Esophagus muscularis mucosa (tissue), 4 donors: ENCODE measurements around the gene ABCC8. TPM values are rescaled to one million over a fixed set of nuclear protein-coding genes. Genes with fewer than 3 reads are reported as not detected.

ENCODE experiments used
- DNase-seq: peaks from one replicate; pipeline ENCODE4 v3.0.0-alpha.2; 2017; ENCODE audit errors: extremely low spot score
- H3K27ac ChIP-seq, 4 donors: fragments of 200-600 bp; sonication (generic); replicated peaks in 1 of 4; 1 replicate in 3 of 4; 2 replicates in 1 of 4; pipeline ENCODE4 v1.5.1; 2016 to 2019; ENCODE audit warnings: mild to moderate bottlenecking in 1 of 4
- H3K27me3 ChIP-seq, 4 donors: fragments of 200-600 bp; sonication (generic); one replicate each; pipeline versions ENCODE4 v1.5.1 to v1.6.0; 2016 to 2019
- H3K36me3 ChIP-seq, 4 donors: fragments of 200-600 bp; sonication (generic); one replicate each; pipeline ENCODE4 v1.5.1; 2016 to 2019
- H3K4me1 ChIP-seq, 4 donors: fragments of 200-600 bp; sonication (generic); one replicate each; pipeline ENCODE4 v1.5.1; 2016 to 2019
- H3K4me3 ChIP-seq, 4 donors: fragments of 200-600 bp; sonication (generic); 1 replicate in 2 of 4; 2 replicates in 2 of 4; pipeline ENCODE4 v1.5.1; 2016 to 2019; ENCODE audit warnings: mild to moderate bottlenecking in 4 of 4, moderate library complexity in 1 of 4
- H3K9me3 ChIP-seq, 4 donors: fragments of 200-600 bp; sonication (generic); 1 replicate in 3 of 4; 2 replicates in 1 of 4; pipeline ENCODE4 v1.5.1; 2016 to 2019
- CTCF ChIP-seq, 3 experiments: fragments of 200-600 bp in 2 of 3; fragments of 450-650 bp in 1 of 3; sonication (generic) in 2 of 3; IDR thresholded peaks; one replicate each; pipeline ENCODE4 v1.5.1; 2017 to 2019; ENCODE audit warnings: antibody characterized with exemption in 3 of 3, mild to moderate bottlenecking in 2 of 3, moderate library complexity in 1 of 3
- EP300 ChIP-seq: sonication (generic); formaldehyde crosslinking; IDR thresholded peaks from one replicate; pipeline ENCODE4 v1.6.1; 2017; ENCODE audit warnings: antibody characterized with exemption
- POLR2A ChIP-seq: fragments of 450-650 bp; IDR thresholded peaks from one replicate; pipeline ENCODE4 v1.6.1; 2017; ENCODE audit warnings: antibody characterized with exemption, moderate library complexity, mild to moderate bottlenecking, low read depth
- POLR2AphosphoS5 ChIP-seq, 2 donors: sonication (generic); formaldehyde crosslinking; IDR thresholded peaks; one replicate each; pipeline ENCODE4 v1.6.1; 2017; ENCODE audit warnings: antibody characterized with exemption in 2 of 2
- WGBS: methylation state at CpG from one replicate; pipeline ENCODE4 v1.1.5; 2018; 5-methylcytosine and 5-hydroxymethylcytosine counted together
- intact Hi-C: fragments of 100-400 bp; cut with DNase I; formaldehyde crosslinking; loops from one replicate; pipeline ENCODE4 v1.15.1; 2023
- total RNA-seq, 4 donors: library from RNA; depleted of rRNA; stranded (reverse); fragments of >200 nt; gene quantifications; one replicate each; pipeline versions ENCODE4 v1.1.0 to v1.2.1, GENCODE V29; 2016

ABCC8 gene
- total RNA-seq, 4 donors from 2014 or later: 0.63 to 2.5 (median 1.7) TPM

GRCh38 chr11:17516551-17517150, 40.0 kb upstream of the ABCC8 start:
- Histone ChIP-seq H3K9me3 (no peaks in the 10 kb centered on the region), H3K4me3 (no peak overlapping the region), H3K27ac (no peak overlapping the region), H3K27me3 (peaks cover 0 to 4% (median 0%) of the 10 kb centered on the region in 4 donors), H3K36me3 (no peaks in the 10 kb centered on the region), H3K4me1 (no peaks in the 10 kb centered on the region)
- intact Hi-C loops: no loop called here
- 97% methylated on average over 7 of the region's 7 CpGs for WGBS
- TF ChIP-seq EP300: no peak
- TF ChIP-seq POLR2AphosphoS5 (IDR thresholded peaks at IDR 0.05): no peak
- no peak for TF ChIP-seq POLR2A
- TF ChIP-seq CTCF (IDR thresholded peaks at IDR 0.05): no peak
- no peak for DNase-seq

GRCh38 chr11:17515443-17516176, 39.0 kb upstream of the ABCC8 start:
- TF ChIP-seq CTCF (IDR thresholded peaks at IDR 0.05) (no peak), EP300 (no peak), POLR2AphosphoS5 (IDR thresholded peaks at IDR 0.05) (no peak), POLR2A (no peak)
- no peaks in the 10 kb centered on the region for H3K36me3 ChIP-seq
- peaks cover 0 to 4% (median 0%) of the 10 kb centered on the region in 4 donors for H3K27me3 ChIP-seq
- intact Hi-C loops: no loop called here
- H3K4me3 ChIP-seq: no peak overlapping the region
- WGBS: 73% methylated on average over 5 of the region's 5 CpGs
- H3K9me3 ChIP-seq: no peaks in the 10 kb centered on the region
- no peak overlapping the region for H3K27ac ChIP-seq
- no peak for DNase-seq
- H3K4me1 ChIP-seq: no peaks in the 10 kb centered on the region

GRCh38 chr11:17514476-17514875, 37.8 kb upstream of the ABCC8 start:
- Histone ChIP-seq H3K9me3 (no peaks in the 10 kb centered on the region), H3K4me1 (no peaks in the 10 kb centered on the region), H3K27me3 (peaks cover 0 to 4% (median 0%) of the 10 kb centered on the region in 4 donors), H3K4me3 (no peak overlapping the region), H3K27ac (no peak overlapping the region), H3K36me3 (no peaks in the 10 kb centered on the region)
- TF ChIP-seq CTCF (IDR thresholded peaks at IDR 0.05) (no peak), POLR2A (no peak), EP300 (no peak), POLR2AphosphoS5 (IDR thresholded peaks at IDR 0.05) (no peak)
- intact Hi-C loops: no loop called here
- 82% methylated on average over 4 of the region's 4 CpGs for WGBS
- no peak for DNase-seq

- no peaks in the 10 kb centered on the region for H3K36me3 ChIP-seq
- H3K27ac ChIP-seq: no peak overlapping the region
- no peak for TF ChIP-seq CTCF (IDR thresholded peaks at IDR 0.05)
- TF ChIP-seq EP300: no peak
- TF ChIP-seq POLR2A: no peak
- no peak for TF ChIP-seq POLR2AphosphoS5 (IDR thresholded peaks at IDR 0.05)
- peaks cover 0 to 4% (median 0%) of the 10 kb centered on the region in 4 donors for H3K27me3 ChIP-seq
- intact Hi-C loops: no loop called here
- DNase-seq: no peak
- no peak overlapping the region for H3K4me3 ChIP-seq
- peaks cover 4 to 5% (median 5%) of the 10 kb centered on the region in 4 donors for H3K4me1 ChIP-seq
- no peaks in the 10 kb centered on the region for H3K9me3 ChIP-seq
- WGBS: no CpG with 5 or more reads among the region's 1 CpG
Observed at GRCh38 chr11:17513853-17514252, 37.2 kb upstream of the ABCC8 start.
